VCaP (cell line): ENCODE data around the gene PTPN6.

Source experiments
- H3K27ac ChIP-seq: fragments of 450-650 bp; 2 replicates; pipeline ENCODE4 v1.5.1; 2017
- TF ChIP-seq, protein P1 (sequence below): fragments of 450-650 bp; conservative IDR thresholded peaks from 2 replicates; pipeline ENCODE4 v1.5.1; 2017; ENCODE audit warnings: mild to moderate bottlenecking, moderate library complexity

The PTPN6 gene

GRCh38 chr12:6935371-6936193 is 15.6 kb upstream of the PTPN6 start:
- TF ChIP-seq, protein P1, sequence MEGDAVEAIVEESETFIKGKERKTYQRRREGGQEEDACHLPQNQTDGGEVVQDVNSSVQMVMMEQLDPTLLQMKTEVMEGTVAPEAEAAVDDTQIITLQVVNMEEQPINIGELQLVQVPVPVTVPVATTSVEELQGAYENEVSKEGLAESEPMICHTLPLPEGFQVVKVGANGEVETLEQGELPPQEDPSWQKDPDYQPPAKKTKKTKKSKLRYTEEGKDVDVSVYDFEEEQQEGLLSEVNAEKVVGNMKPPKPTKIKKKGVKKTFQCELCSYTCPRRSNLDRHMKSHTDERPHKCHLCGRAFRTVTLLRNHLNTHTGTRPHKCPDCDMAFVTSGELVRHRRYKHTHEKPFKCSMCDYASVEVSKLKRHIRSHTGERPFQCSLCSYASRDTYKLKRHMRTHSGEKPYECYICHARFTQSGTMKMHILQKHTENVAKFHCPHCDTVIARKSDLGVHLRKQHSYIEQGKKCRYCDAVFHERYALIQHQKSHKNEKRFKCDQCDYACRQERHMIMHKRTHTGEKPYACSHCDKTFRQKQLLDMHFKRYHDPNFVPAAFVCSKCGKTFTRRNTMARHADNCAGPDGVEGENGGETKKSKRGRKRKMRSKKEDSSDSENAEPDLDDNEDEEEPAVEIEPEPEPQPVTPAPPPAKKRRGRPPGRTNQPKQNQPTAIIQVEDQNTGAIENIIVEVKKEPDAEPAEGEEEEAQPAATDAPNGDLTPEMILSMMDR = no peak
- H3K27ac ChIP-seq = peak overlapping the region; percentile 97; the same call in 1 of the 2 replicates

DNA sequence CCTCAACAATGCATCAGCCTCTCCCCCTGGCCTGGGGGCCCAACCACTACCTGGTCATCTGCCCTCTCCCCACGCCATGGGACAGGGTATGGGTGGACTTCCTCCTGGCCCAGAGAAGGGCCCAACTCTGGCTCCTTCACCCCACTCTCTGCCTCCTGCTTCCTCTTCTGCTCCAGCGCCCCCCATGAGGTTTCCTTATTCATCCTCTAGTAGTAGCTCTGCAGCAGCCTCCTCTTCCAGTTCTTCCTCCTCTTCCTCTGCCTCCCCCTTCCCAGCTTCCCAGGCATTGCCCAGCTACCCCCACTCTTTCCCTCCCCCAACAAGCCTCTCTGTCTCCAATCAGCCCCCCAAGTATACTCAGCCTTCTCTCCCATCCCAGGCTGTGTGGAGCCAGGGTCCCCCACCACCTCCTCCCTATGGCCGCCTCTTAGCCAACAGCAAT is 14.9 kb upstream of the PTPN6 start:
- H3K27ac ChIP-seq = peak overlapping the region; percentile 97; the same call in 1 of the 2 replicates
- TF ChIP-seq, protein P1 = no peak

DNA sequence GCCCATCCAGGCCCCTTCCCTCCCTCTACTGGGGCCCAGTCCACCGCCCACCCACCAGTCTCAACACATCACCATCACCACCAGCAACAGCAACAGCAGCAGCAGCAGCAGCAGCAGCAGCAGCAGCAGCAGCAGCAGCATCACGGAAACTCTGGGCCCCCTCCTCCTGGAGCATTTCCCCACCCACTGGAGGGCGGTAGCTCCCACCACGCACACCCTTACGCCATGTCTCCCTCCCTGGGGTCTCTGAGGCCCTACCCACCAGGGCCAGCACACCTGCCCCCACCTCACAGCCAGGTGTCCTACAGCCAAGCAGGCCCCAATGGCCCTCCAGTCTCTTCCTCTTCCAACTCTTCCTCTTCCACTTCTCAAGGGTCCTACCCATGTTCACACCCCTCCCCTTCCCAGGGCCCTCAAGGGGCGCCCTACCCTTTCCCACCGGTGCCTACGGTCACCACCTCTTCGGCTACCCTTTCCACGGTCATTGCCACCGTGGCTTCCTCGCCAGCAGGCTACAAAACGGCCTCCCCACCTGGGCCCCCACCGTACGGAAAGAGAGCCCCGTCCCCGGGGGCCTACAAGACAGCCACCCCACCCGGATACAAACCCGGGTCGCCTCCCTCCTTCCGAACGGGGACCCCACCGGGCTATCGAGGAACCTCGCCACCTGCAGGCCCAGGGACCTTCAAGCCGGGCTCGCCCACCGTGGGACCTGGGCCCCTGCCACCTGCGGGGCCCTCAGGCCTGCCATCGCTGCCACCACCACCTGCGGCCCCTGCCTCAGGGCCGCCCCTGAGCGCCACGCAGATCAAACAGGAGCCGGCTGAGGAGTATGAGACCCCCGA is 14.3 kb upstream of the PTPN6 start:
- peak overlapping the region; percentile 97 for H3K27ac ChIP-seq
- TF ChIP-seq, protein P1 = no peak

- TF ChIP-seq, protein P1 = peak; percentile 99
- peak overlapping the region; percentile 97 for H3K27ac ChIP-seq
Observed at GRCh38 chr12:6937481-6938352, 13.4 kb upstream of the PTPN6 start.

DNA sequence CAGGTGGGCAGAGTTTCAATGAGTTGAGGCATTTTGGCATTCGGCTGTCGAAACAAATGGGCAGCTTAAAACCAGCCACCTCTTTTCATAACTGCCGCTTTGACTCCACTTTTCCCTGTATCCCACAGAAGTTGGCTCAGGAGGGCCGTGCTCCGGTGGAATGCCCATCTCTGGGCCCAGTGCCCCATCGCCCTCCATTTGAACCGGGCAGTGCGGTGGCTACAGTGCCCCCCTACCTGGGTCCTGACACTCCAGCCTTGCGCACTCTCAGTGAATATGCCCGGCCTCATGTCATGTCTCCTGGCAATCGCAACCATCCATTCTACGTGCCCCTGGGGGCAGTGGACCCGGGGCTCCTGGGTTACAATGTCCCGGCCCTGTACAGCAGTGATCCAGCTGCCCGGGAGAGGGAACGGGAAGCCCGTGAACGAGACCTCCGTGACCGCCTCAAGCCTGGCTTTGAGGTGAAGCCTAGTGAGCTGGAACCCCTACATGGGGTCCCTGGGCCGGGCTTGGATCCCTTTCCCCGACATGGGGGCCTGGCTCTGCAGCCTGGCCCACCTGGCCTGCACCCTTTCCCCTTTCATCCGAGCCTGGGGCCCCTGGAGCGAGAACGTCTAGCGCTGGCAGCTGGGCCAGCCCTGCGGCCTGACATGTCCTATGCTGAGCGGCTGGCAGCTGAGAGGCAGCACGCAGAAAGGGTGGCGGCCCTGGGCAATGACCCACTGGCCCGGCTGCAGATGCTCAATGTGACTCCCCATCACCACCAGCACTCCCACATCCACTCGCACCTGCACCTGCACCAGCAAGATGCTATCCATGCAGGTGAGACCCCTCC is 12.6 kb upstream of the PTPN6 start:
- H3K27ac ChIP-seq = peak overlapping the region; percentile 97
- TF ChIP-seq, protein P1 = peak; percentile 69

DNA sequence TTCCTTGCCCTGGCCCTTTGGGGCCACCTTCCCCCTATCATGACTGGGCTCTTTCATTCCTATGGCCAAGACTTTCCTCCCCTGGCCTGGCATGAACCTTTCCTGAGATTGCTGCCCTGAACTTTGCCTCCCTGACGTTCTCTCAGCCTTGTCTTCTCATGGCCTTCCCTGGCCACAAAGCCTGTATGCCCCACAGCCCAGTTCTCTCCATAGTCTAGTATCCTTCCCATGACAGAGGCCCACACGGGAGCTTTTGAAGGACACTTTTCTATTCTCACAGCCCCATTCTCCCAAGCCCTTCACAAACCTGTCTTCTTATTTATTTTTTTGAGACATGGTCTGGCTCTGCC is 12.0 kb upstream of the PTPN6 start:
- TF ChIP-seq, protein P1 = no peak
- peak overlapping the region; percentile 97 for H3K27ac ChIP-seq
